CD14-positive monocyte (primary cell): ENCODE measurements around the gene OLFML3. TPM values are rescaled to one million over a fixed set of nuclear protein-coding genes. Genes with fewer than 3 reads are reported as not detected.

Experiments used
- DNase-seq, 3 donors: peaks; one replicate each; pipeline ENCODE4 v3.0.0-alpha.2; 2011 to 2022
- H2AFZ ChIP-seq: 2 replicates; pipeline ENCODE4 v1.6.0; 2012; ENCODE audit warnings: mild to moderate bottlenecking, low read depth, low read length, inconsistent platforms; ENCODE audit not compliant: insufficient read depth, poor library complexity, severe bottlenecking
- H3K27ac ChIP-seq, 2 donors: 1 replicate in 1 of 2; 2 replicates in 1 of 2; pipeline ENCODE4 v1.5.1; 2012 to 2013; ENCODE audit warnings: low read length in 2 of 2, control low read depth in 1 of 2, inconsistent platforms in 1 of 2, low read depth in 1 of 2, mild to moderate bottlenecking in 1 of 2
- H3K27me3 ChIP-seq, 2 donors: one replicate each; pipeline versions ENCODE4 v1.6.0 to v1.6.1; 2011 to 2013; ENCODE audit warnings: low read length in 2 of 2; ENCODE audit not compliant: control insufficient read depth in 2 of 2, insufficient read depth in 2 of 2
- H3K36me3 ChIP-seq, 2 donors: replicated peaks in 1 of 2; 1 replicate in 1 of 2; 2 replicates in 1 of 2; pipeline versions ENCODE4 v1.5.1 to v1.6.1; 2012 to 2013; ENCODE audit warnings: low read length in 2 of 2, control low read depth in 1 of 2, inconsistent platforms in 1 of 2, mild to moderate bottlenecking in 1 of 2; ENCODE audit not compliant: insufficient read depth in 2 of 2, control insufficient read depth in 1 of 2
- H3K4me1 ChIP-seq, 2 donors: 1 replicate in 1 of 2; 2 replicates in 1 of 2; pipeline versions ENCODE4 v1.5.1 to v1.6.1; 2012 to 2013; ENCODE audit warnings: low read length in 2 of 2, control low read depth in 1 of 2, inconsistent platforms in 1 of 2, mild to moderate bottlenecking in 1 of 2, moderate library complexity in 1 of 2; ENCODE audit not compliant: insufficient read depth in 2 of 2, control insufficient read depth in 1 of 2
- H3K4me2 ChIP-seq: replicated peaks from 2 replicates; pipeline ENCODE3; 2012; ENCODE audit warnings: low read length, moderate library complexity, mild to moderate bottlenecking; ENCODE audit not compliant: poor library complexity, severe bottlenecking; ENCODE audit errors: extremely low read depth
- H3K4me3 ChIP-seq, 3 experiments: fragments of 200-600 bp in 1 of 3; sonication (generic) in 1 of 3; replicated peaks in 1 of 3; 1 replicate in 2 of 3; 2 replicates in 1 of 3; pipeline ENCODE4 v1.5.1; 2011 to 2013; ENCODE audit warnings: low read length in 3 of 3, mild to moderate bottlenecking in 3 of 3, control low read depth in 2 of 3, low read depth in 2 of 3, inconsistent platforms in 1 of 3, moderate library complexity in 1 of 3
- H3K79me2 ChIP-seq: 2 replicates; pipeline ENCODE4 v1.6.0; 2012; ENCODE audit warnings: mild to moderate bottlenecking, control low read depth, inconsistent platforms, low read length, moderate library complexity; ENCODE audit not compliant: insufficient read depth
- H3K9ac ChIP-seq: 2 replicates; pipeline ENCODE4 v1.6.0; 2017; ENCODE audit warnings: low read length, mild to moderate bottlenecking; ENCODE audit not compliant: insufficient read depth, poor library complexity, severe bottlenecking
- H3K9me3 ChIP-seq, 2 donors: replicated peaks in 1 of 2; 1 replicate in 1 of 2; 2 replicates in 1 of 2; pipeline versions ENCODE4 v1.5.1 to v1.6.1; 2012 to 2013; ENCODE audit warnings: low read length in 2 of 2, control low read depth in 1 of 2; ENCODE audit not compliant: control insufficient read depth in 1 of 2, insufficient read depth in 1 of 2
- H4K20me1 ChIP-seq: 2 replicates; pipeline ENCODE4 v1.6.0; 2012; ENCODE audit warnings: mild to moderate bottlenecking, low read length, control low read depth, moderate library complexity; ENCODE audit not compliant: insufficient read depth
- H3K27ac Mint-ChIP-seq, 7 donors: one replicate each; pipeline ENCODE4 v1.8.0; 2020; ENCODE audit warnings: mild to moderate bottlenecking in 7 of 7, mixed read lengths in 7 of 7, moderate library complexity in 6 of 7, inconsistent platforms in 2 of 7
- H3K27me3 Mint-ChIP-seq, 3 donors: one replicate each; pipeline ENCODE4 v1.8.0; 2021 to 2022; ENCODE audit warnings: low read depth in 3 of 3, mild to moderate bottlenecking in 3 of 3, mixed read lengths in 3 of 3, moderate library complexity in 3 of 3, inconsistent platforms in 1 of 3
- H3K36me3 Mint-ChIP-seq, 2 donors: one replicate each; pipeline ENCODE4 v1.8.0; 2020; ENCODE audit warnings: mixed read lengths in 2 of 2, inconsistent platforms in 1 of 2, mild to moderate bottlenecking in 1 of 2
- H3K4me1 Mint-ChIP-seq: one replicate; pipeline ENCODE4 v1.8.0; 2020; ENCODE audit warnings: mild to moderate bottlenecking, mixed read lengths
- H3K4me3 Mint-ChIP-seq, 2 donors: one replicate each; pipeline ENCODE4 v1.8.0; 2020; ENCODE audit warnings: mild to moderate bottlenecking in 2 of 2, mixed read lengths in 2 of 2, moderate library complexity in 1 of 2
- H3K9me3 Mint-ChIP-seq, 7 donors: one replicate each; pipeline ENCODE4 v1.8.0; 2020 to 2022; ENCODE audit warnings: mixed read lengths in 7 of 7, mild to moderate bottlenecking in 6 of 7, moderate library complexity in 6 of 7, inconsistent platforms in 2 of 7
- CTCF ChIP-seq: fragments of 200-600 bp; IDR thresholded peaks from one replicate; pipeline ENCODE4 v1.8.0; 2022; ENCODE audit warnings: antibody characterized with exemption, mild to moderate bottlenecking
- WGBS: methylation state at CpG from one replicate; pipeline ENCODE4 v1.1.5; 2013; ENCODE audit warnings: missing lambda C conversion rate; ENCODE audit not compliant: insufficient coverage; 5-methylcytosine and 5-hydroxymethylcytosine counted together
- intact Hi-C, 2 donors: fragments of 100-400 bp; cut with micrococcal nuclease; formaldehyde crosslinking; loops; one replicate each; pipeline versions ENCODE4 v1.15.0 to v1.15.1; 2023
- polyA plus RNA-seq, 3 donors: library from polyadenylated mRNA; depleted of rRNA in 1 of 3; unstranded in 2 of 3; stranded (reverse) in 1 of 3; fragments of 300-500 nt in 2 of 3; fragments of >200 nt in 1 of 3; fragmentation: Illumina TruSeq in 2 of 3; gene quantifications; 1 replicate in 2 of 3; 2 replicates in 1 of 3; pipeline ENCODE4 v1.2.3, GENCODE V29; 2012 to 2021

The OLFML3 gene
- polyA plus RNA-seq, 3 donors, result 0.08 to 0.37 (median 0.28) TPM

- no peak overlapping the region for H3K4me3 Mint-ChIP-seq
- Histone ChIP-seq H3K79me2 (peaks cover 66% of the 10 kb centered on the region), H3K4me1 (no peaks in the 10 kb centered on the region), H4K20me1 (peaks cover 30% of the 10 kb centered on the region), H3K27me3 (no peaks in the 10 kb centered on the region), H3K9ac (no peak overlapping the region), H3K36me3 (peaks cover 93 to 99% of the 10 kb centered on the region in 2 donors), H3K9me3 (no peaks in the 10 kb centered on the region), H3K27ac (no peak overlapping the region), H3K4me3 (no peak overlapping the region), H2AFZ (no peak overlapping the region), H3K4me2 (no peak overlapping the region)
- H3K4me1 Mint-ChIP-seq, result peaks cover 11% of the 10 kb centered on the region
- intact Hi-C loops, result loop anchor here in 1 of 2 donors (5.0 kb wide), 1 partner anchor 36 kb away; no protein-coding TSS in a partner anchor
- no peaks in the 10 kb centered on the region for H3K27me3 Mint-ChIP-seq
- TF ChIP-seq CTCF, result no peak
- H3K36me3 Mint-ChIP-seq, result peaks cover 82 to 83% of the 10 kb centered on the region in 2 donors
- no peak for DNase-seq
- WGBS, result no CpG with 5 or more reads among the region's 1 CpG
- no peak overlapping the region for H3K27ac Mint-ChIP-seq
- no peaks in the 10 kb centered on the region for H3K9me3 Mint-ChIP-seq
Measured at GRCh38 chr1:113958691-113959090, 20.6 kb upstream of the OLFML3 start.

- intact Hi-C loops, result no loop called here
- Histone ChIP-seq H3K27ac (peak overlapping the region in 1 of 2 donors; percentile 9), H3K4me2 (no peak overlapping the region), H3K27me3 (no peaks in the 10 kb centered on the region), H4K20me1 (peaks cover 42% of the 10 kb centered on the region), H3K79me2 (peaks cover 32% of the 10 kb centered on the region), H3K36me3 (peaks cover 94 to 99% of the 10 kb centered on the region in 2 donors), H3K9ac (no peak overlapping the region), H2AFZ (no peak overlapping the region), H3K9me3 (no peaks in the 10 kb centered on the region), H3K4me1 (no peaks in the 10 kb centered on the region), H3K4me3 (no peak overlapping the region)
- peaks cover 7% of the 10 kb centered on the region for H3K4me1 Mint-ChIP-seq
- H3K36me3 Mint-ChIP-seq, result peaks cover 81 to 88% of the 10 kb centered on the region in 2 donors
- H3K9me3 Mint-ChIP-seq, result no peaks in the 10 kb centered on the region
- no peak for TF ChIP-seq CTCF
- no peak overlapping the region for H3K4me3 Mint-ChIP-seq
- no peaks in the 10 kb centered on the region for H3K27me3 Mint-ChIP-seq
- H3K27ac Mint-ChIP-seq, result peak overlapping the region in 3 of 7 donors; percentile 27 to 58 (median 27)
- no peak for DNase-seq
- 79% methylated on average over 6 of the region's 12 CpGs for WGBS
Measured at GRCh38 chr1:113963281-113963906, 15.9 kb upstream of the OLFML3 start.
